ENCODE measurements around the gene DEPDC1.

The DEPDC1 gene

GRCh38 chr1:68473060-68473459 lies 23.8 kb downstream of the DEPDC1 start:
- TF ChIP-seq ELF4 (IDR thresholded peaks at IDR 0.05) (no peak), SUZ12 (IDR thresholded peaks at IDR 0.05) (no peak), FOXA1 (IDR thresholded peaks at IDR 0.05) (no peak), CTBP1 (IDR thresholded peaks at IDR 0.05; ENCODE audit: borderline replicate concordance) (no peak), LEF1 (IDR thresholded peaks at IDR 0.05; ENCODE audit: borderline replicate concordance) (no peak), HDGF (IDR thresholded peaks at IDR 0.05; ENCODE audit: borderline replicate concordance) (no peak), NFRKB (IDR thresholded peaks at IDR 0.05) (no peak), TARDBP (IDR thresholded peaks at IDR 0.05) (no peak), FOXK2 (IDR thresholded peaks at IDR 0.05) (no peak), BHLHE40 (IDR thresholded peaks at IDR 0.05; ENCODE audit: borderline replicate concordance) (no peak)
- no peak for DNase-seq (ENCODE audit: extremely low spot score)
- ChIA-PET CTCF (no interaction called here), POLR2A (no interaction called here)

- CTCF ChIA-PET: interaction anchor here (1.2 to 1.6 kb wide), 3 partner anchors 9 to 122 kb away, joined by 3 to 12 read pairs (median 7); no protein-coding TSS in a partner anchor
- TF ChIP-seq ELF4 (IDR thresholded peaks at IDR 0.05) (no peak), SP1 (IDR thresholded peaks at IDR 0.05) (no peak), TARDBP (IDR thresholded peaks at IDR 0.05) (no peak), ARNT (IDR thresholded peaks at IDR 0.05) (no peak), SUZ12 (IDR thresholded peaks at IDR 0.05) (no peak), ZNF384 (IDR thresholded peaks at IDR 0.05) (no peak), LEF1 (IDR thresholded peaks at IDR 0.05; ENCODE audit: borderline replicate concordance) (no peak)
- POLR2A ChIA-PET: no interaction called here
Observed at GRCh38 chr1:68470388-68470970, 26.4 kb downstream of the DEPDC1 start.

GRCh38 chr1:68464891-68465290 lies 32.0 kb downstream of the DEPDC1 start:
- DNase-seq (ENCODE audit: extremely low spot score): no peak
- ChIA-PET CTCF (no interaction called here), POLR2A (no interaction called here)
- TF ChIP-seq FOXA1 (IDR thresholded peaks at IDR 0.05) (no peak), SUZ12 (IDR thresholded peaks at IDR 0.05) (no peak), TARDBP (IDR thresholded peaks at IDR 0.05) (no peak), SP1 (IDR thresholded peaks at IDR 0.05) (no peak), FOXK2 (IDR thresholded peaks at IDR 0.05) (no peak), CTBP1 (IDR thresholded peaks at IDR 0.05; ENCODE audit: borderline replicate concordance) (no peak), NFRKB (IDR thresholded peaks at IDR 0.05) (no peak), ZNF384 (IDR thresholded peaks at IDR 0.05) (no peak), ARNT (IDR thresholded peaks at IDR 0.05) (no peak), LEF1 (IDR thresholded peaks at IDR 0.05; ENCODE audit: borderline replicate concordance) (no peak)

More at GRCh38 chr1:68470388-68470970, 26.4 kb downstream of the DEPDC1 start:
- DNase-seq (ENCODE audit: extremely low spot score): no peak

- no peak for DNase-seq (ENCODE audit: extremely low spot score)
- POLR2A ChIA-PET: no interaction called here
- CTCF ChIA-PET: interaction anchor here (1.7 kb wide), 1 partner anchor 9 kb away, joined by 7 read pairs; no protein-coding TSS in a partner anchor
- TF ChIP-seq FOXA1 (IDR thresholded peaks at IDR 0.05): no peak
- no peak for TF ChIP-seq ARNT (IDR thresholded peaks at IDR 0.05)
- no peak for TF ChIP-seq BHLHE40 (IDR thresholded peaks at IDR 0.05; ENCODE audit: borderline replicate concordance)
- TF ChIP-seq FOXM1 (IDR thresholded peaks at IDR 0.05; ENCODE audit: borderline replicate concordance): no peak
- no peak for TF ChIP-seq SP1 (IDR thresholded peaks at IDR 0.05)
- TF ChIP-seq NFRKB (IDR thresholded peaks at IDR 0.05): no peak
- TF ChIP-seq ZNF384 (IDR thresholded peaks at IDR 0.05): no peak
- no peak for TF ChIP-seq SUZ12 (IDR thresholded peaks at IDR 0.05)
- TF ChIP-seq L3MBTL2 (conservative IDR thresholded peaks at IDR 0.05): no peak
- no peak for TF ChIP-seq HDGF (IDR thresholded peaks at IDR 0.05; ENCODE audit: borderline replicate concordance)
- TF ChIP-seq CTBP1 (IDR thresholded peaks at IDR 0.05; ENCODE audit: borderline replicate concordance): no peak
- TF ChIP-seq PKNOX1 (IDR thresholded peaks at IDR 0.05): no peak
- no peak for TF ChIP-seq LEF1 (IDR thresholded peaks at IDR 0.05; ENCODE audit: borderline replicate concordance)
- no peak for TF ChIP-seq TARDBP (IDR thresholded peaks at IDR 0.05)
- TF ChIP-seq FOXK2 (IDR thresholded peaks at IDR 0.05): no peak
- TF ChIP-seq ELF4 (IDR thresholded peaks at IDR 0.05): no peak
Observed at GRCh38 chr1:68460935-68461334, 35.9 kb downstream of the DEPDC1 start.

- TF ChIP-seq TARDBP (IDR thresholded peaks at IDR 0.05): no peak
- TF ChIP-seq FOXA1 (IDR thresholded peaks at IDR 0.05): no peak
- no peak for TF ChIP-seq CTBP1 (IDR thresholded peaks at IDR 0.05; ENCODE audit: borderline replicate concordance)
- no peak for TF ChIP-seq FOXK2 (IDR thresholded peaks at IDR 0.05)
- TF ChIP-seq HDGF (IDR thresholded peaks at IDR 0.05; ENCODE audit: borderline replicate concordance): no peak
- TF ChIP-seq LEF1 (IDR thresholded peaks at IDR 0.05; ENCODE audit: borderline replicate concordance): no peak
- no peak for TF ChIP-seq PKNOX1 (IDR thresholded peaks at IDR 0.05)
- no peak for TF ChIP-seq L3MBTL2 (conservative IDR thresholded peaks at IDR 0.05)
- TF ChIP-seq BHLHE40 (IDR thresholded peaks at IDR 0.05; ENCODE audit: borderline replicate concordance): no peak
- TF ChIP-seq SUZ12 (IDR thresholded peaks at IDR 0.05): no peak
- no peak for TF ChIP-seq FOXM1 (IDR thresholded peaks at IDR 0.05; ENCODE audit: borderline replicate concordance)
- no peak for TF ChIP-seq ARNT (IDR thresholded peaks at IDR 0.05)
- TF ChIP-seq ELF4 (IDR thresholded peaks at IDR 0.05): no peak
- TF ChIP-seq NFRKB (IDR thresholded peaks at IDR 0.05): no peak
- TF ChIP-seq ZNF384 (IDR thresholded peaks at IDR 0.05): no peak
- no peak for TF ChIP-seq SP1 (IDR thresholded peaks at IDR 0.05)
- ChIA-PET POLR2A (no interaction called here), CTCF (interaction anchor here (0.6 kb wide), 1 partner anchor 13 kb away, joined by 3 read pairs; no protein-coding TSS in a partner anchor)
- DNase-seq (ENCODE audit: extremely low spot score): no peak
Observed at GRCh38 chr1:68459796-68460195, 37.1 kb downstream of the DEPDC1 start.

GRCh38 chr1:68459091-68459490 lies 37.8 kb downstream of the DEPDC1 start:
- DNase-seq (ENCODE audit: extremely low spot score): no peak
- POLR2A ChIA-PET: no interaction called here
- TF ChIP-seq ELF4 (IDR thresholded peaks at IDR 0.05) (no peak), SUZ12 (IDR thresholded peaks at IDR 0.05) (no peak), NFRKB (IDR thresholded peaks at IDR 0.05) (no peak), BHLHE40 (IDR thresholded peaks at IDR 0.05; ENCODE audit: borderline replicate concordance) (no peak), LEF1 (IDR thresholded peaks at IDR 0.05; ENCODE audit: borderline replicate concordance) (no peak), SP1 (IDR thresholded peaks at IDR 0.05) (no peak), FOXA1 (IDR thresholded peaks at IDR 0.05) (no peak), FOXK2 (IDR thresholded peaks at IDR 0.05) (no peak), TARDBP (IDR thresholded peaks at IDR 0.05) (no peak)
- CTCF ChIA-PET: interaction anchor here (0.6 to 1.0 kb wide), 2 partner anchors 12 to 17 kb away, joined by 3 read pairs; no protein-coding TSS in a partner anchor

All from HEK293T (cell line).